WERI-Rb-1 (cell line): ENCODE measurements around the gene SYNDIG1.

Source experiments
- DNase-seq: peaks from one replicate; pipeline ENCODE4 v3.0.0-alpha.2; 2020
- H3K27ac ChIP-seq: fragments of 250-450 bp; sonication (Bioruptor Pico); 2 replicates; pipeline ENCODE4 v1.5.1; 2020; ENCODE audit warnings: mild to moderate bottlenecking, moderate library complexity
- H3K27me3 ChIP-seq: fragments of 250-450 bp; sonication (Bioruptor Pico); 2 replicates; pipeline ENCODE4 v1.5.1; 2021; ENCODE audit warnings: mild to moderate bottlenecking, low read depth, moderate library complexity; ENCODE audit not compliant: insufficient read depth, severe bottlenecking
- H3K36me3 ChIP-seq: fragments of 250-450 bp; sonication (Bioruptor Pico); 2 replicates; pipeline ENCODE4 v1.5.1; 2020; ENCODE audit warnings: mild to moderate bottlenecking, moderate library complexity
- H3K4me3 ChIP-seq: 2 replicates; pipeline ENCODE4 v1.5.1; 2011; ENCODE audit warnings: low read depth, mild to moderate bottlenecking, control low read depth, low read length
- H3K9me3 ChIP-seq: fragments of 250-450 bp; sonication (Bioruptor Pico); 2 replicates; pipeline ENCODE4 v1.5.1; 2021; ENCODE audit warnings: mild to moderate bottlenecking, moderate library complexity; ENCODE audit not compliant: severe bottlenecking
- CTCF ChIP-seq: IDR thresholded peaks from 2 replicates; pipeline ENCODE4 v1.5.1; 2011; ENCODE audit warnings: low read depth, mild to moderate bottlenecking, control low read depth, inconsistent platforms, low read length

SYNDIG1 gene

GRCh38 chr20:24531631-24532419 lies 62.4 kb downstream of the SYNDIG1 start:
- Histone ChIP-seq H3K36me3 (no peaks in the 10 kb centered on the region), H3K27ac (no peak overlapping the region), H3K4me3 (no peak overlapping the region), H3K9me3 (no peaks in the 10 kb centered on the region), H3K27me3 (no peaks in the 10 kb centered on the region)
- no peak for DNase-seq
- TF ChIP-seq CTCF = no peak

GRCh38 chr20:24533449-24533848 lies 64.0 kb downstream of the SYNDIG1 start:
- Histone ChIP-seq H3K4me3 (no peak overlapping the region), H3K9me3 (no peaks in the 10 kb centered on the region), H3K27me3 (no peaks in the 10 kb centered on the region), H3K27ac (no peak overlapping the region), H3K36me3 (no peaks in the 10 kb centered on the region)
- DNase-seq = no peak
- peak; percentile 32; the same call in 1 of the 2 replicates for TF ChIP-seq CTCF

GRCh38 chr20:24534282-24534681 lies 64.9 kb downstream of the SYNDIG1 start:
- Histone ChIP-seq H3K27ac (no peak overlapping the region), H3K27me3 (no peaks in the 10 kb centered on the region), H3K36me3 (no peaks in the 10 kb centered on the region)

GRCh38 chr20:24535941-24536730 lies 66.7 kb downstream of the SYNDIG1 start:
- no peak for DNase-seq
- Histone ChIP-seq H3K9me3 (no peaks in the 10 kb centered on the region), H3K36me3 (no peaks in the 10 kb centered on the region; the same call in 1 of the 2 replicates), H3K4me3 (no peak overlapping the region), H3K27me3 (no peaks in the 10 kb centered on the region), H3K27ac (no peak overlapping the region)
- TF ChIP-seq CTCF = no peak

More at GRCh38 chr20:24534282-24534681, 64.9 kb downstream of the SYNDIG1 start:
- H3K9me3 ChIP-seq = no peaks in the 10 kb centered on the region
- TF ChIP-seq CTCF = no peak
- no peak for DNase-seq
- H3K4me3 ChIP-seq = no peak overlapping the region

- no peak overlapping the region for H3K4me3 ChIP-seq
- H3K27ac ChIP-seq = no peak overlapping the region
- no peaks in the 10 kb centered on the region; the same call in 1 of the 2 replicates for H3K36me3 ChIP-seq
- DNase-seq = no peak
- H3K9me3 ChIP-seq = no peaks in the 10 kb centered on the region
- no peaks in the 10 kb centered on the region for H3K27me3 ChIP-seq
- TF ChIP-seq CTCF = no peak
Observed at GRCh38 chr20:24537210-24537609, 67.8 kb downstream of the SYNDIG1 start.
